Ishikawa (cell line): Measurements from ENCODE around the gene PARD3B.

Experiments used
- CEBPB ChIP-seq: IDR thresholded peaks from 2 replicates; pipeline ENCODE4 v1.6.1; 2012
- EP300 ChIP-seq: IDR thresholded peaks from 2 replicates; pipeline ENCODE4 v1.6.1; 2012; ENCODE audit warnings: borderline replicate concordance
- MAX ChIP-seq: IDR thresholded peaks from 2 replicates; pipeline ENCODE4 v1.6.1; 2012
- TAF1 ChIP-seq: IDR thresholded peaks from 2 replicates; pipeline ENCODE4 v1.6.1; 2012; ENCODE audit warnings: low read depth, mild to moderate bottlenecking
- TEAD4 ChIP-seq: IDR thresholded peaks from 2 replicates; pipeline ENCODE4 v1.6.1; 2012

- no peak for TF ChIP-seq EP300
- no peak for TF ChIP-seq TEAD4
- TF ChIP-seq CEBPB, result no peak
- TF ChIP-seq TAF1, result no peak
- TF ChIP-seq MAX, result no peak
Observed at GRCh38 chr2:205032093-205032551, 486.8 kb downstream of the PARD3B start.
